ENCODE results near the gene FRG2C. TPM values are rescaled to one million over a fixed set of nuclear protein-coding genes. Genes with fewer than 3 reads are reported as not detected.
"Not testable (repeated sequence)": the region's sequence is repeated elsewhere in the genome, so short reads cannot be mapped to it uniquely, and the experiment has no call there.

FRG2C gene
- total RNA-seq (2014; rRNA removed) (not detected in 2 replicates), Bru-seq, nascent RNA (percentile 14 among the genes with signal in this experiment), BruChase-seq, experiment 1, labeled RNA remaining after a 6-hour chase (not detected), BruChase-seq, experiment 2, labeled RNA remaining after a 2-hour chase (not detected)
- long read RNA-seq, result 0 reads

DNA sequence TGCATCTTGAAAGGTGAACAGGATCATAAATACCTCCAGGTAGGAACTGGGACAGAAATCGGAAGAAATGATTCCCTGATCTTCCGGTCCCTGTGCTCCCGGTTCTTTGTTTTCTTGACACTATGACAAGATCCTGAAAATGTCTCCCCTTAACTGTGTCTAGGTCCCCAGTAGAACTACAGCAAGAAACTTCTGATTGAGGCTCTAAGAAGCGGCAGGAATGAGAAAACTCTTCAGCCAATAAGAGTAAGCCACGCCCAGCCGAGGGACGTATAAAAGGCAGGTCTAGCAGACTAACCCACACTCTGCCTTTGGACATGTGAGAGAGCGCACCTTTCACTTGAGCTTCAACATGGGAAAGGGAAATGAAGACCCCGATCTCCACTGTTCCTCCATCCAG lies at the start of gene FRG2C:
Gene FRG2C (plus strand): TSS at position 301 of the 400 bp plus-strand sequence. CDS start 52 bp downstream, at position 353.
- H3K4me3 ChIP-seq (ENCODE audit: low read length); H3K79me2 ChIP-seq (ENCODE audit: low read length); intact Hi-C loops (cut with micrococcal nuclease); ATAC-seq; H3K27ac ChIP-seq (ENCODE audit: low read length); H2AFZ ChIP-seq (ENCODE audit: low read length); H4K20me1 ChIP-seq (ENCODE audit: low read length); H3K4me2 ChIP-seq (ENCODE audit: low read length); H3K9me2 ChIP-seq (replicated peaks; ENCODE audit: low read length); H3K4me1 ChIP-seq (ENCODE audit: insufficient read depth, low read length); CTCF ChIA-PET; H3F3A ChIP-seq (ENCODE audit: low read length, unreplicated experiment); POLR2A ChIA-PET (ENCODE audit: unreplicated experiment); H3K27me3 ChIP-seq (ENCODE audit: low read length); H3K9ac ChIP-seq (ENCODE audit: low read length); H3K9me3 ChIP-seq (ENCODE audit: low read length); DNase-seq; H3K36me3 ChIP-seq (ENCODE audit: low read depth, low read length); BruUV-seq (replicated peaks): not testable (repeated sequence)

DNA sequence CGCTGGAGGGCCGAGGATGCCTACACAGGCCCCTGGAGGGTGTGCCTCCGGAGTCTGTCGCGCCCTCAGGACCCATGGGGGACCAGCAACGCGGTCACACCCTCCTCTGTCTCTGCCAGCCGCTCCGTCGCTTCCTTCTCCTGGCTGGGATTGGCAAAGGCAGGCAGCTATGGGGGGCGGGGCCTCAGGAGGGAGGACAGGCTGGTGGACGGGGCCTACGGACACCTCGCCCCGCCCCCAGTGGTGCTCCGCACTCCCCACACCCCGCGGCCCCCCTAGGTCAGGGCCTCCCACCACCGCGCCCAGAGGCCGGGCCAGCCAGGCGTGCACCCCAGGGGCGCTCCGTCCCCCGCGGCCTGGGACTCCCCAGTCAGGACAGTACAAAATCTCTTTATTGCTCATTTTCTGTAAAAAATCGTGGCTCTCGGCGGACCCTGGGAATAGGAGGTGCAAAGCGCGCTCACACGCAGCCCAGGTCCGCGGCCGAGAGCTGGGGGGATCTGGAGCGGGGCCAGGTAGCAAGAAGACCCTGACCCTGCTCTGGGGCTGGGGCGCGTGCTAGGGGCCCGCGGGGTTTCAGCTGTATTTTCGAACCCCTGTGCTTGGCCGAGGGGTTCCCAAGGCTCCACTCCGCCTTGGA lies 45.3 kb upstream of the FRG2C start:
- H2AFZ ChIP-seq (ENCODE audit: low read length); H3K9me2 ChIP-seq (replicated peaks; ENCODE audit: low read length); H3K79me2 ChIP-seq (ENCODE audit: low read length); H3K4me1 ChIP-seq (ENCODE audit: insufficient read depth, low read length); CTCF ChIA-PET; H3K9ac ChIP-seq (ENCODE audit: low read length); H4K20me1 ChIP-seq (ENCODE audit: low read length); ATAC-seq; H3K36me3 ChIP-seq (ENCODE audit: low read depth, low read length); intact Hi-C loops (cut with micrococcal nuclease); POLR2A ChIA-PET (ENCODE audit: unreplicated experiment); H3K27me3 ChIP-seq (ENCODE audit: low read length); BruUV-seq (replicated peaks); H3F3A ChIP-seq (ENCODE audit: low read length, unreplicated experiment); H3K4me3 ChIP-seq (ENCODE audit: low read length); H3K9me3 ChIP-seq (ENCODE audit: low read length); H3K27ac ChIP-seq (ENCODE audit: low read length): not testable (repeated sequence)
- peak overlapping the region; percentile 46; the same call in 1 of the 2 replicates for H3K4me2 ChIP-seq (ENCODE audit: low read length)
- DNase-seq, result peak; percentile 8

DNA sequence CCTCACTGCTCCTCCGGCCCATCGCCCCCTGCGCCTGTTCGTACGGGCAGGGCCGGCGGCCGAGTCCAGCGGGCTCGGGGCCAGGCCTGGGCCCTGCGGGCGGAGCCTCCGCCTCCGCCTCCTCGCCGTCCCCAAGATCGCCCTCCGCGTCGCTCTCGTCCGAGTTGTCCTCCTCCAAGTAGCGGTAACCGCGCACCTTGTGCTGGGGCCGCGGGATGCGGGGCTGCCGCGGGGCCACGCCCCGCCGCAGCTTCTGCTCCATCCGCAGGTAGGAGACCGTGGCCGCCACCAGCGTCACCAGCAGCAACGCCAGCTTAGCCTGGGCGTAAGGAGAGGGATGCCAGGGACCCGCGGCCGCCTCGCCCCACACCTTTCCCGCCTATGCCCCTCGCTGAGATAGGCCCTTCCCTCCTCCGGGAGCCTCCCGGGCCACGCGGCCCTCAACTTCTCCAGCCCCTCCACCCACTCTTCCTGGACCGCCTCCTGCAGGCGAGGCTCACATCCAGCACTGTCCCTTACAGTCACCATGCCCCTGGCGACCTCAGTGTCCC lies 44.6 kb upstream of the FRG2C start:
- H3K4me1 ChIP-seq (ENCODE audit: insufficient read depth, low read length); H3K4me3 ChIP-seq (ENCODE audit: low read length); POLR2A ChIA-PET (ENCODE audit: unreplicated experiment); H3K27ac ChIP-seq (ENCODE audit: low read length); H3K9ac ChIP-seq (ENCODE audit: low read length); H3K9me2 ChIP-seq (replicated peaks; ENCODE audit: low read length); H3K36me3 ChIP-seq (ENCODE audit: low read depth, low read length); BruUV-seq (replicated peaks); H3K27me3 ChIP-seq (ENCODE audit: low read length); H2AFZ ChIP-seq (ENCODE audit: low read length); H4K20me1 ChIP-seq (ENCODE audit: low read length); CTCF ChIA-PET; DNase-seq; intact Hi-C loops (cut with micrococcal nuclease); H3F3A ChIP-seq (ENCODE audit: low read length, unreplicated experiment); H3K9me3 ChIP-seq (ENCODE audit: low read length); H3K79me2 ChIP-seq (ENCODE audit: low read length): not testable (repeated sequence)
- peak overlapping the region; percentile 26; the same call in 1 of the 2 replicates for H3K4me2 ChIP-seq (ENCODE audit: low read length)
- ATAC-seq, result peak; percentile 18; the same call in 1 of the 2 replicates

DNA sequence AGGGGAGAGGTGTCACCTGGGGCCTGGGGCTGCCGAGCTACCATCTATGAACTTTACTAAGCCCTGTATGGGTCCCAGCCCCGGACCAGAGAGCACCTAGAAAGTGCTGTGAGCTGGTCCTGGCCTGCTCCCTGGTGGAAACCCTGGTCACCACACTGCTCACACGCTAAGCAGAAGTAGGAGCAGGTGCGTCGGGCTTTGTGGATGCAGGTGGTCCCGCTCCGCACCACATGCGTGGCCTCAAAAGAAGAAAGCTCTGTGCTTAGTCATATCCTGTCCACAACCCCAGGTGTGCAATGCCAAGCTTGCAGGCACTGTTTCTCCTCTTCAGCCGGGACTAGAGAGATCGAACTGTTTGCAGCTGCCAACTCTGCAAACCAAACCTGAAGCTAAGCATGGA lies 42.4 kb upstream of the FRG2C start:
- CTCF ChIA-PET; H3K79me2 ChIP-seq (ENCODE audit: low read length); H3K9me2 ChIP-seq (replicated peaks; ENCODE audit: low read length); H3F3A ChIP-seq (ENCODE audit: low read length, unreplicated experiment); ATAC-seq; intact Hi-C loops (cut with micrococcal nuclease); H3K27ac ChIP-seq (ENCODE audit: low read length); H4K20me1 ChIP-seq (ENCODE audit: low read length); H3K36me3 ChIP-seq (ENCODE audit: low read depth, low read length); H3K4me3 ChIP-seq (ENCODE audit: low read length); BruUV-seq (replicated peaks); H3K9me3 ChIP-seq (ENCODE audit: low read length); POLR2A ChIA-PET (ENCODE audit: unreplicated experiment); H3K4me1 ChIP-seq (ENCODE audit: insufficient read depth, low read length); H3K27me3 ChIP-seq (ENCODE audit: low read length); DNase-seq; H3K4me2 ChIP-seq (ENCODE audit: low read length); H2AFZ ChIP-seq (ENCODE audit: low read length); H3K9ac ChIP-seq (ENCODE audit: low read length): not testable (repeated sequence)

DNA sequence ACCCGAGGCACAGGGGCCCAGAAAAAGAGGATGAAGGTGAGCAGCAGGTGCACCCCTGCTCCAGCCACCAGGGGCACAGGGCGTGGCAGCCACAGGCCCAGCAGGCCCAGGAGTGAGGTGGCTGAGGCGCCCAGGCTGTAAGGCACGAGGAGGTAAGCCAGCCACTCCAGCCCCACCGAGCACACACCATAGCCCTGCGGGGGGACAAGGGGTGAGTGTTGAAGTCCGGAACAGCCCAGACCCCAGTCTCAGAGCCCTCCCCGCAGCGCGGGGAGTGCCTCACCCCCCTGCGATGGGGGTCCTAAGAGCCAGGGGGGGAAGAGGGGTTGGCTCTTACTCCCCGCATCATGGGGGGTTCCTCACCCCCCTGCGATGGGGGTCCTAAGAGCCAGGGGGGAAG lies 40.5 kb upstream of the FRG2C start:
- H3F3A ChIP-seq (ENCODE audit: low read length, unreplicated experiment); CTCF ChIA-PET; intact Hi-C loops (cut with micrococcal nuclease); BruUV-seq (replicated peaks); H3K9me3 ChIP-seq (ENCODE audit: low read length); H3K9ac ChIP-seq (ENCODE audit: low read length); H4K20me1 ChIP-seq (ENCODE audit: low read length); H3K9me2 ChIP-seq (replicated peaks; ENCODE audit: low read length); DNase-seq; H2AFZ ChIP-seq (ENCODE audit: low read length); ATAC-seq; H3K36me3 ChIP-seq (ENCODE audit: low read depth, low read length); H3K27ac ChIP-seq (ENCODE audit: low read length); H3K79me2 ChIP-seq (ENCODE audit: low read length); H3K27me3 ChIP-seq (ENCODE audit: low read length); H3K4me1 ChIP-seq (ENCODE audit: insufficient read depth, low read length); H3K4me2 ChIP-seq (ENCODE audit: low read length); H3K4me3 ChIP-seq (ENCODE audit: low read length); POLR2A ChIA-PET (ENCODE audit: unreplicated experiment): not testable (repeated sequence)

DNA sequence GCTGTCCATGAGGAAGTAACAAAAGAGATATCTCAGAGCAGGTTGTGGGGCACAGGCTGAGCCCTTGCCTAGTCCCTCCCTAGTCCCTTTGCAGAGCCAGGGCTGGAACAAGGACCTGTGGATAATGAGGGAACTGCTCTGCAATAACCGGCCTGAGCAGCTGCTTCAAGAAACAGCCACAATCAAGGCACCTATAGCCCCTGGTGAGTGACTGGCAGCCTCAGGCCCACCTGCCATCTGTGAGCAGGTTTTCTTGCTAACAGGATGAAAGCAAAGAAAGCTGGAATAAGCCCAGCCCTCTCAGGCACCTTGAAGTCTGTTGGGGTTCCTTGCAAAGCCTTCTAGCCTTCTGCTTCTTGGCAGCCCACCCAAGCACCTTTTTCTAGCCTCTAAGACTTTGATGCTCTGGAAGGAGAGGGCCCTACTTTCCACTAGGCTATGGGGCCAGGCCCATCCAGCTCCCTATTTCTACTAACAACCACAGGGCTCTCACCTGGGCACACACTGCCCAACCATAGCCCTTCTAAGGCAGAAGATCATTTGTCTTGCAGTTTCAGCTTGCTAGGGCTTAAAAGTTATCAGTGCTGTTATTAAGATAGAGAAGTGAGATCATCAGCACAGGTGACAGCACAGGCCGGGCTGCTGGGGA lies 33.1 kb upstream of the FRG2C start:
- intact Hi-C loops (cut with micrococcal nuclease); DNase-seq; H3K9me2 ChIP-seq (replicated peaks; ENCODE audit: low read length); H3K79me2 ChIP-seq (ENCODE audit: low read length); H3K9me3 ChIP-seq (ENCODE audit: low read length); H3K4me3 ChIP-seq (ENCODE audit: low read length); H3K4me1 ChIP-seq (ENCODE audit: insufficient read depth, low read length); H3K36me3 ChIP-seq (ENCODE audit: low read depth, low read length); H3F3A ChIP-seq (ENCODE audit: low read length, unreplicated experiment); POLR2A ChIA-PET (ENCODE audit: unreplicated experiment); H3K9ac ChIP-seq (ENCODE audit: low read length); ATAC-seq; BruUV-seq (replicated peaks); H4K20me1 ChIP-seq (ENCODE audit: low read length); H2AFZ ChIP-seq (ENCODE audit: low read length); H3K27ac ChIP-seq (ENCODE audit: low read length); CTCF ChIA-PET; H3K4me2 ChIP-seq (ENCODE audit: low read length); H3K27me3 ChIP-seq (ENCODE audit: low read length): not testable (repeated sequence)

Data from PC-3 (cell line).